ENCODE results near the gene CPPED1. TPM values are rescaled to one million over a fixed set of nuclear protein-coding genes. Genes with fewer than 3 reads are reported as not detected.

CPPED1 gene
- total and polyA plus RNA-seq, 2 of the 4 experiments (the other 2 are of a cell fraction) = 5.1 to 6.5 TPM

DNA sequence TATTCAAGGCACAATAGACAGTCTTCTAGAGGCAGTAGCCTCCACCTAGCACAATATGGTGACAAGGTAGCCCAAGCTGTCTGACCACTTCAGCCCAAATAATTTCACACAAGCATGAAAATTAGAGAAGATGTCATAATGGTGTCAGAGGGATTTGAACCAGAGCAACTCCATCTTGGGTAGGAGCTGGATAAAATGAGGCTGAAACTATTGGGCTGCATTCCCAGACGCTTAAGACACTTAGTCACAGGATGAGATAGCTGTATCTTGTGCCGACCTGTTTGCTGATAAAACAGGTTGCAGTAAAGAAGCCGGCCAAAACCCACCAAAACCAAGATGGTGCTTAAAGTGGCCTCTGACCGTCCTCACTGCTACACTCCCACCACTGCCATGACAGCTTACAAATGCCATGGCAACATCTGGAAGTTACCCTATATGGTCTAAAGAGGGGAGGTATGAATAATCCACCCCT lies 192.6 kb downstream of the CPPED1 start:
- ATAC-seq (ENCODE audit: low read depth) (no peak), DNase-seq (no peak)
- no peaks in the 10 kb centered on the region for H3K9me3 ChIP-seq (ENCODE audit: control insufficient read depth, insufficient read depth, low read length)
- no peak overlapping the region for H3K14ac ChIP-seq (replicated peaks; ENCODE audit: low read depth, low read length)
- no peaks in the 10 kb centered on the region for H3K9me1 ChIP-seq (ENCODE audit: insufficient read depth, low read length)
- H2BK15ac ChIP-seq (ENCODE audit: low read depth, low read length) = no peak overlapping the region
- H2AFZ ChIP-seq (replicated peaks; ENCODE audit: low read length, poor library complexity) = no peak overlapping the region
- no peak overlapping the region for H2BK120ac ChIP-seq (ENCODE audit: low read depth, low read length)
- no peaks in the 10 kb centered on the region for H3K27me3 ChIP-seq (ENCODE audit: control insufficient read depth, insufficient read depth, low read length)
- no peak overlapping the region for H3K4me3 ChIP-seq (ENCODE audit: insufficient read depth, low read depth, low read length)
- no peaks in the 10 kb centered on the region for H3K79me1 ChIP-seq (ENCODE audit: low read depth in 1 of 2, low read length in 2 of 2)
- CTCF ChIA-PET = no interaction called here
- H2AK9ac ChIP-seq (replicated peaks; ENCODE audit: low read depth, low read length, poor library complexity) = no peak overlapping the region
- H2AK5ac ChIP-seq (ENCODE audit: low read depth, low read length) = no peak overlapping the region
- H4K91ac ChIP-seq (ENCODE audit: insufficient read depth, low read depth, low read length) = no peak overlapping the region
- no peak overlapping the region for H3K18ac ChIP-seq (ENCODE audit: low read depth, low read length)
- in situ Hi-C loops (cut with MboI; ENCODE audit: low sequenced_read_pairs) = no loop called here
- no peak overlapping the region for H4K5ac ChIP-seq (ENCODE audit: low read depth, low read length)
- POLR2A ChIA-PET (ENCODE audit: unreplicated experiment) = no interaction called here
- H3K4me2 ChIP-seq (ENCODE audit: low read depth, low read length) = no peak overlapping the region
- no peak overlapping the region for H4K8ac ChIP-seq (ENCODE audit: low read depth in 2 of 2, low read length in 2 of 2)
- intact Hi-C loops (cut with micrococcal nuclease) = no loop called here
- no peak overlapping the region for H3K27ac ChIP-seq (ENCODE audit: insufficient read depth, low read length)
- BruUV-seq (replicated peaks) = no TSS peak
- dilution Hi-C loops (cut with HindIII; ENCODE audit: low sequenced_read_pairs, unreplicated experiment) = no loop called here
- TF ChIP-seq MXI1 (IDR thresholded peaks at IDR 0.05; ENCODE audit: borderline replicate concordance, low read depth, low read length) = no peak
- no peak for TF ChIP-seq POLR2A (IDR thresholded peaks at IDR 0.05; ENCODE audit: low read depth, low read length)
- no peak for TF ChIP-seq MAFK (IDR thresholded peaks at IDR 0.05; ENCODE audit: low read depth, low read length)
- no peak overlapping the region for H2BK5ac ChIP-seq (ENCODE audit: low read depth, low read length, poor library complexity, severe bottlenecking)
- WGBS, 2 experiments (ENCODE audit: extremely low coverage in 2 of 2, insufficient read length in 1 of 2) = no CpG with 5 or more reads among the region's 4 CpGs
- H3K56ac ChIP-seq (ENCODE audit: extremely low read depth, insufficient read depth, low read length) = no peak overlapping the region
- no peak overlapping the region for H3K4ac ChIP-seq (ENCODE audit: low read depth, low read length)
- H2BK20ac ChIP-seq (ENCODE audit: low read depth, low read length) = no peak overlapping the region
- no peaks in the 10 kb centered on the region for H4K20me1 ChIP-seq (ENCODE audit: insufficient read depth, low read length)
- H3K9ac ChIP-seq (ENCODE audit: low read depth, low read length) = no peak overlapping the region
- no peaks in the 10 kb centered on the region for H3K36me3 ChIP-seq (ENCODE audit: control insufficient read depth, insufficient read depth, low read length)
- no peak overlapping the region for H3K23ac ChIP-seq (ENCODE audit: low read depth, low read length)
- no peaks in the 10 kb centered on the region for H3K4me1 ChIP-seq (ENCODE audit: control insufficient read depth, insufficient read depth, low read length)

Data from IMR-90 (cell line).